Erythroblast (primary cell): ENCODE data around the gene ANKRD9.

ENCODE experiments used
- GATA1 ChIP-seq: IDR thresholded peaks from 2 replicates; pipeline ENCODE4 v1.6.1; 2011; ENCODE audit warnings: low read depth, mild to moderate bottlenecking, control low read depth, low read length, moderate library complexity
- POLR2A ChIP-seq: IDR thresholded peaks from 2 replicates; pipeline ENCODE4 v1.6.1; 2011; ENCODE audit warnings: mild to moderate bottlenecking, low read length

DNA sequence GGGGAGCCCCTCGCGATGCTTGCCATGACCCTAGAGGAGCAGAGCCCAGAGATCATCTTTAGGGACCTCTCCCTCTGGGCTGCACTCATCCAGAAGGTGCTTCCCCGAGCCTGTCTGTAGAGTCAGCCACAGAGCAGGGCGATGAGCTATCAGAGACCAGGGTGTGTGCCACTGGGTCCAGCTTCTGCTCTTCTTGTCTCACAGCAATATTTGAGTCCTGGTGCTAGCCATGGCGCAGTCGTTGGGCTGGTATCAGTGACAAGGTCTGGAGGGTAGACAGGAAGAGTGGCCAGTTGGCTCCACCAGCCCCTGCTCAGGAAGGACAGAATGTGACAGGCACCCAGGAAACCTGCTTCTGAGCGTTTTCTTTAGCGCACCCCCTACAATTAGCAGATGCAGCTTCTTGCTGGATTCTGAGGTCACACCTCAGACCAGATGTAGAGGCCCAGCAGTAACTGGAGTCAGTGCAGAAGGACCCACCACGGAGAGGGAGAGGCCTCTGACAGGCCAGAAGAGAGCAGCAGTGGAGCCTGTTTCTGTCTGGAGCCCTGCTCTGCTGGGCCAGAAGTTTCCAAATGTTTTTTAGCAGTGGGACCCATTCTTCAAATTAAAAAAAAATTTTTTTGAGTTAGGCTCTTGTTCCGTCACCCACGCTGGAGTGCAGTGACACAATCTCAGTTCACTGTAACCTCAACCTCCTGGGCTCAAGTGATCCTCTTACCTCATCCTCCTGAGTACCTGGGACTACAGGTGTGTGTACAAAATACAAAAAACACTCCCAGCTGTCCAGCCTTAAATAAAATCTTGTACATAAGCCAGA, 23.7 kb downstream of the ANKRD9 start:
- TF ChIP-seq POLR2A = no peak
- no peak for TF ChIP-seq GATA1
